ENCODE data around the gene IGIP.

Gene IGIP

DNA sequence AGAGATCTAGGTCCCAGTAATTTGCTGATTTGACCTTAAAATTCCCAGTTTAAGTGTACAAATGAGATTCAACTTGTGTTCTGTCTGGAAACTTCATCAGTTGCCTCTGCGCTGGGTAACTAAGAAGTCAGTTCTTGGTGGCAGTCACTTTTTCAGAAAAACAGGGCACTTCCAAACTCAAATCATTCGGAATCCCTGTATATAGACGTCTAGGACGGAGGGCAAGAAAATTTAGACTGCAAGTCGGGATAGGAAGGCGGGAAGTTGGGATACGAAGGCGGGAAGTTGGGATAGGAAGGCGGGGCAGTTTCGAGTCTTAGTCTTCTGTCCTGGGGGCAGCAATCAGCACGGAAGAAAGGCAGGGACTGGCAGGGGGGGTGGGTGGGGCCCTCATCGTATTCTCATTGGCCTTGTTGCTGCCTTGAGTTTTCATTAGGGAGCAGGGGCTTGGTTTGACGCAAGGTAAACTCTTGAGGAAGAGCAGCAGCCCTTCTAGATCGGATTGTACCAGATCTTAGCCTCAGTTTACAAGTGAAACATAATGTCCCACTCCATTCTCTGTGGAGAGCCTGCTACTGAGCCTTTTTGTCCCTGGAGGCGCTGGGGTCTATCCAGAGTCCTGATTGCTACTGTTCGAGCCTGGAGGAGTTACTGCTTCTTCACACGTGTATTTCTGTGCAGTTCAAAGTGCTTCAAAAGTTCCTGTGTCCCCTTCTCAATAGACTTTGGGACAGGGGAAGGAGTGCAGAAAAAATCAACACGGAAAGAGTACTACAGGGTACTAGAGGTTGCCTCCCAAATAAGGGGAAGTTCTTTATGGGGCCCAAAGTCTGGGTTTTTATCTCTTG, 14.5 kb upstream of the IGIP start:
- DNase-seq (ENCODE audit: low read depth), result no peak

DNA sequence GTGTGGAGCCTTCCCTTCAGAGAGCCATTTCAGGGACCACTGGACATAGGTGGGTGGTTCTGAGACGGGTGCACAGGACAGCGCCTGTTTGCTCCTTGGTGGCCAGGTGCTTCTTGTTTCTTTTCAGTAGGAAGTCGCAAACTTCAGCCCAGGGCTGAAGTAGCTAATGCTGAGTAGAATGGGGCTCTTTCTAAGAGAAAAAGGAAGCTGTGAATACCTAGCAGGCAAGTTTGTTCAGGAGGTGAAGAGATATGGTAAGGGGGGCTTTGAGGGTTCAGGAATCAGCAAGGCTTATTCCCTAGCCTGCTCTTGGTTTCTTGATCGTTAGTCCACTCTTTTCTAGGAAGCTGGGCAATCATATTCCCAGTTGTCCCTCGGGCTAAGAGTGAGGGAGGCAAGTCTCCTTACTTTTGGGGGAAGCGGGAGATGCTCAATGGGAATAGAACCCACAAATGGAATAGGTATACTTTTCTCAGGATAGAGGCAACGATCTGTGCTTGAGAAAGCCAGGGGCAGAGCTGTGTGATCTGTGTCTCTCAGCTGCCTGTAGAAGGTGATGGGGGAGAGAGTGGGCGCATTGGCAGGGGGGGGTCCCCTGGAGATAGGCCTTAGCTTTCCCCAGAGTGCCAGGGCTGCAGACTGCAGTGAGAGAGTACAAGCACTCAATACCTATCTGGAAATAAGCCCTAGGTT, 13.7 kb upstream of the IGIP start:
- no peak for DNase-seq (ENCODE audit: low read depth)

DNA sequence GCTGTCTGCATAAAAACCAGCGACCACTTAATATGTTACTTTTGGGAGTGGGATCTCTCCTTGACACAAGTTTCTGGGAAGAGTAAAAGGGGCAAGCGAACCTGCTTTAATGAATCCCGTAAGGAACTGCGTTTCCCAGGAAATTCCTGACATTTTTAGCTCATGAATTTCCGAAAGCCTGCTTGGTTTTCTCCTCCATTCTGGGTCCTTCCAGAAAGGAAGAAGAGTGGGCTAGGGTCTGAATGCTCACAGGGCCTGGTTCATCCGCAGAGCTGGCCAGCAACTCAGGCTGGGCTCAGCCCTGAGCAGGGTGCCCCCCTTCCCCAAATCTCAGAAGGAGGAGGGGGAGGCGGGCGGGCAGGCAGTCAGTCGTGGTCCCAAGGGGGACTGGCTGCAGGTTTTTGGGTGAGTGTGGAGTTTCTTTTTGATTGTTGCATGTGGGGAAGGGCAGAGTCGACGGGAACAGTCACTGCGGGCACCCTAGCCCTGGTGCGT, 13.0 kb upstream of the IGIP start:
- no peak for DNase-seq (ENCODE audit: low read depth)

DNA sequence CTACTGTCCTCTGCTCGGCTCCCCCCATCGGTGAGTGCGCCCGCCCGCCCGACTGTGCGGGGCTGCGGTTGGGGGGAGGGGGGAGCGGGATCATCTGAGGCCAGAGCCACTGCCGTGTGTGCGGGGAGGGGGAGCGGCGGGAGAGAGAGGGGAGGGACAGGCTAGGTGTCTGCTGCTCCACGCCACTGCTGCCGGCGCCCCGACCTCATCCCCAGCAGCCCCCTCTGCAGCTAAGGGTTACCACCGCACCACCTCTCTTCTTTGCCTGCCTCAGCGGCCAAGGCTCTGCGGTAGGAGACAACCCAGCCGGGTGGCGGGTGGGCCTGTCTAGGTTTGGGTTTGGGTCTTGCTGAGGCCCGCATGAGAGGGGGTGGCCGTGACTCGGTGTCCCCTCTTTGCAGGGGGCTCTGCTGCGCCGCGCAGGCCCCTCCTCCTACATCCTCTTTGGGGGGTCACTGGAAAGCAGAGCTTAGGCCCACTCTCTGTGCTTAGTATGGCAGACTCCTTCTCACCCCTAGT, 12.5 kb upstream of the IGIP start:
- peak; percentile 3 for DNase-seq (ENCODE audit: low read depth)

DNA sequence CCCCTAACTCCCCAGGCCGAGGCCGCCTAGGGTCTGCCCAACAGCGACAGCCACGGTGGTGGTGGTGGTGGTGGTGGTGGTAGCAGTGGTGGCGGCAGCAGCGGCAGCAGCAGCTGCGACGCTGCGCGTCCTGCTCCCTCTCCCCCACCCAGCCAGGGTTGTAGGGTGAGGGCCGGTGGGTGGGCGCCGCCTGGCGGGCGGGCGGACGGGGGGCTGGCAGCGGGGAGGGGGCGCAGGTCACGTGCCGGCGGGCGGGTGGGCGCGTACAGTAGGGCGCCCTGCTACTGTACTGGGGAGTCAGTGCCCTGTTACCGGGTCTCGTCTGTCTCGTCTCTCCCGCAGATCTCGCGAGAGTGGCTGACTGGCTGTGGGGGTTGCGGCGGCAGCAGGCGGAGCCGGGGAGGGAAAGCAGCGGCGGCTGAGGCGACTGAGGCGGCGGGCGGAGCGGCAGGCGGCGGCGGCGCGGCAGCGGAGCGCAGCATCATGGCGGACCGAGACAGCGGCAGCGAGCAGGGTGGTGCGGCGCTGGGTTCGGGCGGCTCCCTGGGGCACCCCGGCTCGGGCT, 12.0 kb upstream of the IGIP start, which contains the start of gene PURA:
PURA (plus strand) TSS at position 411 of the 565 bp plus-strand sequence; CDS start at position 484, 73 bp downstream.
- DNase-seq (ENCODE audit: low read depth), result peak; percentile 92

DNA sequence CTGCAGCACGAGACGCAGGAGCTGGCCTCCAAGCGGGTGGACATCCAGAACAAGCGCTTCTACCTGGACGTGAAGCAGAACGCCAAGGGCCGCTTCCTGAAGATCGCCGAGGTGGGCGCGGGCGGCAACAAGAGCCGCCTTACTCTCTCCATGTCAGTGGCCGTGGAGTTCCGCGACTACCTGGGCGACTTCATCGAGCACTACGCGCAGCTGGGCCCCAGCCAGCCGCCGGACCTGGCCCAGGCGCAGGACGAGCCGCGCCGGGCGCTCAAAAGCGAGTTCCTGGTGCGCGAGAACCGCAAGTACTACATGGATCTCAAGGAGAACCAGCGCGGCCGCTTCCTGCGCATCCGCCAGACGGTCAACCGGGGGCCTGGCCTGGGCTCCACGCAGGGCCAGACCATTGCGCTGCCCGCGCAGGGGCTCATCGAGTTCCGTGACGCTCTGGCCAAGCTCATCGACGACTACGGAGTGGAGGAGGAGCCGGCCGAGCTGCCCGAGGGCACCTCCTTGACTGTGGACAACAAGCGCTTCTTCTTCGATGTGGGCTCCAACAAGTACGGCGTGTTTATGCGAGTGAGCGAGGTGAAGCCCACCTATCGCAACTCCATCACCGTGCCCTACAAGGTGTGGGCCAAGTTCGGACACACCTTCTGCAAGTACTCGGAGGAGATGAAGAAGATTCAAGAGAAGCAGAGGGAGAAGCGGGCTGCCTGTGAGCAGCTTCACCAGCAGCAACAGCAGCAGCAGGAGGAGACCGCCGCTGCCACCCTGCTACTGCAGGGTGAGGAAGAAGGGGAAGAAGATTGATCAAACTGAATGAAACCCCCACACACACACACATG, 11.2 kb upstream of the IGIP start:
- peak; percentile 13 for DNase-seq (ENCODE audit: low read depth)

DNA sequence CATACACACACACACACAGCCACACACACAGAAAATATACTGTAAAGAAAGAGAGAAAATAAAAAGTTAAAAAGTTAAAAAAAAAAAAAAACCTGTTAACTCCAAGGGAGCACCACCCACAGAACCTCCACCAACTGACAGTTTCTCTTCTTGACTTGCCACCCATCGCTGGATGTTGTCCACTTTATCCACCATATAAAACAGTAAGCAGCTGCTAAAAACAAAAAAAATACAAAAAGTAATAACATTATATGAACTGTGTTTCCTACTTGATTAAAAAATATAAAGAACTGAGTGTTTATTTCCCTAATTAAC, 10.6 kb upstream of the IGIP start:
- DNase-seq (ENCODE audit: low read depth), result no peak

DNA sequence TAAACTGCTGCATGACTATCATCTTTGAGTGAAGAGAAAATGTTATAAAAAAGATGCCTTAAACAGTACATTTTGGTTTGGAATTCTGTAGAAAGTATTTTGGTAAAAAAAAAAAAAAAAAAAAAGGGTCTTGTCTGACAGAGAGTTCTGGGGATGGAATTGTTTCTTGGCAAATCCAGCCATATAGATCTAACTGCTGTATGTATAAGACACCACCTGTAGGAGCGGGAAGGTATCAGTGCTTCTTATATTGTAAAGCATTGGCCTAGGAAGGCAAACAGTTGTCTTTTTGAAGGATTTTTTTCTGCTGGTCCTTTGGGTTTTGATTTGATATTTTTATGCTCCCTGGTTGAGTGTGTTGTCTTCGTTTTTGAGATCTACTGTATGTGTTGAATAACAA, 9.0 kb upstream of the IGIP start:
- no peak for DNase-seq (ENCODE audit: low read depth)

DNA sequence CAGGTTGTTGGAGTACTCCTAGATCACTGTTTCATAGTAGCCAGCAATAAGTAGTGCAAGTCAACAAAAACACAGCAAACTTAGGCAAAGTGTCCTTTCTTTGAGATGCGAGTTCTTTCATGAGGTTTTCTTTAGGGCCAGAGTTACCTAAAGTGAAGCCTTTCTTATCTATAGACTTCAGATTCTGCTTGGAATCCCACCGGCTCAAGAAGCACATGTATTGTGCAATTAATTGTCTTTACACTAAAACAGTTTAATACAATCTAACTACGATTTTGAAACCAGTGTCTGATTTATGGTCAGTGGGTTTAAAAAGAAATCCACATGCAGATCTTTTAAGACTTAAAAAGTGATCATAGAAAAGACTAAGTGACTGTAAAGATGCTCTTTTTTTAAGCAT, 8.2 kb upstream of the IGIP start:
- no peak for DNase-seq (ENCODE audit: low read depth)

DNA sequence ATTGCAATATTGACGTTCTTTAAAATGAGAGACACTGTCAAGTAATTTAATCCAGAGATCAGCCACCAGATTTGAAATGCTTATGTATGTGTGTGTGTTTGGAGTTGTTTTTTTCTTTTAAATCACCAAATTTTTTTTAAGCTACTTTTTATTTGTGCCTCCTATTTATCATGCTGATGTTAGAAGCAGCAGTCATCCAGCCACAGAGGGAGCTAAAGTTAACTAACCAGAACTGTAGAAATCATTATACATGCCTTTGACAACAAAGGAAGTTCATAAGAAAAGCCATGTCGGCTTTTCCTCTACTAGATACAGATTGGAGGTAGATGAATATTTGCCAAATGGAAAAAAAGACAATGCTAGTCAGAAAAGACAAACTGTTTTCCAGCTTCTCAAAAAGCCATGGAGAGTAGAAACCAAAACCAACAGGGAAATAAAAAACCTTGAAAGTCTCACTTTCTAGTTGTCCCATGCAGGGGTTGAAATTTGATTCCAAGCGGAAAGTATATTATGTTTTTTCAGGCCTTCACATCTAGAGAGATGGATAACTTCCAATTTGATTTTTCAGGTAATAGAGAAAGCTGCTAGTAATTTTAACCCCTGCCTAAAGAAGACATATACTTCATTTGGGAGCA, 7.3 kb upstream of the IGIP start:
- DNase-seq (ENCODE audit: low read depth), result no peak

DNA sequence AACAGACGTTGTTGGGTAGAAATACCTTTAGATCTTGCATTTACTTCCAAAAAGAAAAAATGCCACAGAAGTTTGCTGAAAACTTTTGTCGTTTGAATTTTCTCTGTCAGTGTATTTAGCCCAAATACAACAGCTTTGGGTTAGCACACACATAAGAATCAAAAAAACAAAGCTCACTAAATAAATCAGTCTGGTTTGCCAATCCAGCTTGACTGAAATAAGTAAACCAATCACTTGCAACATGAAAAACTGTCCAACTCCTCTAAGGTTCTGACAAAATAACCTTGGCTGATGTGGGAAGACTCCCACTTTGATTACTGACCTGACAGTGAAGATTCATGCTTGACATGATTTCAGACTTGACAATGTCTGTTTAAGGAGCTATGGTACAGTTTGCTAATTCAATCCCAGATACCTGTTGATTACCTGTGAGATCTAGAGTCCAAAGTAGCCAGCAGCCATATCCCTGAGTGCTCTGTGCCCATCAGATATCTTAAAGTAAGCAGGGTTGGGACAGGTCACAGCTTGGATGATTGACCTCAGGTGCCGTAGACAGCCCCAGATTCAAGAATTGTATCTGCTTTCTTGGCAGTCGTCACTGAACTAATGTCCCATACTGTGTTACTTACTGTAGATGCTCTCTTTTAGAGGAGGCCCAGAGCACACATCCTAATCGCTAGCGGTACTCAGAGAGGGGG, 727 bp downstream of the IGIP start:
- DNase-seq (ENCODE audit: low read depth), result no peak

DNA sequence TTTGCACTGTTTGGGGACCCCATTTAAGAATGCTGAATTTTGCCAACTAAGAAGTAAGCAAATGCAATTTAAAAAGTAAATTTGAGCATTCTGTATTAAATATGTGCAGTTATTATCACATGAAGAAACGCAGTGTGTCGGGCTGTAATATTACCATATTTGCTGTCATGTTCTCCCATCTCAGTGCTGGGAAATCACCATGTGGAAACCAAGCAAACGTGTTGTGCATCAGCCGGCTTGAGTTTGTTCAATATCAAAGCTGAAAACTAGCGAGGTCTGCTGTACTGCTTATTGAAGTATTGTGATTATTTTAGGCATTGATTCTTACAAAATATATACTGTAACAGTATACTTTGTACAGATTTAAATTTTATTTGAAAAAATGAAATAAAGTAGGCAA, 2.6 kb downstream of the IGIP start:
- DNase-seq (ENCODE audit: low read depth), result no peak

DNA sequence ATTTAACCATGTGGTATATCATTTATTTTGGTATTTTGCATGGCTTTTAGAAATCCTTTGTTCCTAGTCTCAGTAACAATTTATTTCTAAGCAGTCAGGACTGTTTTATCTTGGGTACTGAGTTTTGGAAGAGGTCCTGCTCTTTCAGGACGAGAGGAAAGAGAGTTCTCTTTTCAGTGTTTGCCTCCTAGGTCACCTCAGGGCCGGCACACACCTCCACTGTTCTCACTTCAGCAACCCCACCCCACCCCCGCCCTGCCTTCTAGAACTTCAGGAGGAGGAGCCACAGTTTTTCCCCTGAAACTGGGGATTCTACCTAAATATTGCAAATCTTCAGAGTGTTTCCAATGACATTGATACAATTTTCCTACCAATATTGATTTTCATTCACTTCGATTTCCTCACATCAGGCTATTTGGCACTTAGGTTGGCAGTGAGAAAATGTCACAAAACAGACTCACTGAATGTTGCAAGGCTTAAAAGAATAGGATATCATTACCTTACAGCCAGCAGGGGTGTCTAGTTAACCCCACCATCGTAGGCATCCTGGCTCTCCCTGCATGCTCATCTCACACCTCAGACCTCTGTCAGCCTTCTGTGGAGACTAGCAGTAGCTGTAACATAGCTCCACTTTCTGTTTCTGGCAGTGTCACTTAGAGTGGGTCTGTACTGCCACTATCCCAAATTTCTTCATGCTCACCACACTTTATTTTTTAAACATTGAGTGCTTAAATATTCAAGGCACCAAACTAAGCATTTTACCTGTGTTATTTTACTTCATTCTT, 5.4 kb downstream of the IGIP start:
- no peak for DNase-seq (ENCODE audit: low read depth)

DNA sequence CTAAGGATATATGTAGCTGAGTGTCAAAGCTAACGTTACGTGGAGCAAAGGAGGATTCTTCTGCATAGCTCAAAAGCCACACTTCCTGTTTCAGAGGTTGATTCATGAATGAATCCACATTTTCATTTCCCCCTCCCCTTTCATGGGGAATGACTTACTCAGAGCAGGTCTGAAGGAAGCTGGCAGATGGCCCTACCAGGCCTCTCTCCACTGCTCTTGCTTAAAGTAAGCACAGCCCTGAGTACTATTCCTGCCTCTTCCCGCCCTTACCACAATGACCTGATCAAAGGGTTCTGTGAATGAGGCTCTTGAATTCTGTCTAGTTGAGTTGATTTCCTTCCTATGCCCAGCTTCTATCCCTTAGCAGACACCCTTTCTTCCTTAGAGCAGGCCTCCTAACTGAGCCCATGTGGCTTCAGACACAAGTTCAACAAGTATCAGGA, 6.3 kb downstream of the IGIP start:
- DNase-seq (ENCODE audit: low read depth), result no peak

DNA sequence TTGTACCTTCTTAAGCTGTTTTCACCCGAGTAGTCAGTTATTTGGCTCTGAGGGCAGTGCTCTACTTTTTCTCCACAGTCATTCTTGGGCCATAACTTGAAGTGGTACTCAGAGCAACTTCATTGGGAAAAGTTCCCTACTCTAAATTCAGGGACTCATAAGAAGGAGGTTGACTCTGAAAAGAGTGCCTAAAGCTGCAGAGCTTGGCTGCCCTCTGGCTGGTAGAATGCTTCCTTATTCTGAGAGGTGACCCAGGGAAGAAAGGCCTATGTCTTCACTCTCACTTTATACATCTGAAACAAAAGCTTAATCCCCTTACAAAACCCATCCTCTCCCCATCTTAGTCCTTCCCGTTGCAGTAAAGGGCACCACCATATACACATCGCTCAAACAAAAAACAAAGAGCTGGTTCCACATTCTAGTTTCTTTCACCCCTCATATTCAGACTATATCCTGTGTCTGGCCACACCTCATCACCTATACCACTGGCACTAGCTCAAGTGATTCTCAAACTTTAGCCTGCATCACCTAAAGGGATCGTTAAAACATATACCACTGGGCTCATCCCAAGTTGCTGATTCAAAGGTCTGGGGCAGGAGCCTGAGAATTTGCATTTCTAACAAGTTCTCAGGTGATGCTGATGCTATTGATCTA, 7.9 kb downstream of the IGIP start:
- DNase-seq (ENCODE audit: low read depth), result no peak

DNA sequence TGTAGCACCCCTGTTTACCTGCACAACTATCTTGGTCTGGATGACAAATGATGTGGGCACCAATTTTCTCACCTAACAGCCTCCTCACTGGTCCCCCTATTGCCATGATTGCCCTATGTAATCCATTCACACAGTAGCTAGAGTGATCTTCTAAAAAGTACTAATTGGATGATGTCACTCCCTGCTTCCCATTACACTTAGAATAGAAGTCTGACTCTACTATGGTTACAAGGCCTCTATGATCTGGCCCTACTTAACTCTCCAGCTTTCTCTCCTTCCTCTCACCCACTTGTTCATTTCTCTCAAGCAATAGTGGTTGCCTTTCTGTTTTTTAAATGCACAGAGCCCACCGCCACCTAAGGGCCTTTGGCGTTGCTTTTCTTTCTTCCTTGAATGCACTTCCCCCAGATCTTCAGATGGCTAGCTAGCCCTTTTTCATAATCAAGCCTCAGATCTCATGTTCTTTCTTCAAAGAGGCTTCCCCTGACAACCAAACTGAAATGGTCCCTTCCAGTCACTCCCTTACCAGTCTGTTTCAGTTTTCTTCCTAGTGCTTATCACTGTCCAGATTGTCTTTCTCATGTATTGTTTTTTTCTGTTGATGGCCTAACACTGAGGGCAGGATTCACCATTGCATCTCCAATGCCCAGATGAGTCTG, 8.7 kb downstream of the IGIP start:
- DNase-seq (ENCODE audit: low read depth), result no peak

DNA sequence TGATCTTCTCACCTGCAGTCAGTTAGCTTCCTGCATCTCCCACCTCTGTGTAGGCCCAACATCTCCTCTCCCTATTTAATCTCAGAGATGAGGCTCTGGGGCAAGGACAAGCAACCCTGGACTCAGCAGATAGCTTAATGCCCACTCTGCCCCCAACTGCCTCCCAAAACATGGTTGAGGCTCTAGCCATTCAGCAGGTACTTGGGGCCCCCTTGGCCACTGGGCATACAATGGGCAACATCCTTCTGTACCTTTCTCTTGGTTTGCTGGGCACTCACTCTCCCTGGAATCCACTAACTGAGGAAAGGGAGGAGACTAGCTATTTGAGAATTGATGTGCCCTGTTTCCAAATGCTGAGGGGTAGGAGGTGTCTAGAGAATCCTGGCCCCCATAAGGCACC, 9.4 kb downstream of the IGIP start:
- no peak for DNase-seq (ENCODE audit: low read depth)

DNA sequence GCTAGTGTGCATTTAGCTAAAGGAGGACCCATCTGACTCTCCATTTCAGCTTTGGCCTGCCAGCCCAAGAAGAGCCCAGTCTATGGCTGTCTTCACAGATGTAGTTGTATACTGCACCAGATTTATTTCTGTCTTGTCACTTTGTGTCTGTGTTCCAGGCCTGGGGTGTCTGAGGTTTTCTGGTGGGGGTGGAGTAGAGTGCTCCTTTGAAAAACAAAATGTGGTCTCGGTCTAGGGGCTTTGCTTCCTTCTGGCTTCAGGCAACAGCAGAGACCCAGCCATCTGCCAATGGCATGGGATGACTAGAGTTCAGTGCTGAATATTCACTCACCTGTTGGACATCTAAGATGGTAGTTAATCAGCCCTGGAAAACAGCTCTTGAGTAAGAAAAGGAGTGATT, 10.9 kb downstream of the IGIP start:
- no peak for DNase-seq (ENCODE audit: low read depth)

DNA sequence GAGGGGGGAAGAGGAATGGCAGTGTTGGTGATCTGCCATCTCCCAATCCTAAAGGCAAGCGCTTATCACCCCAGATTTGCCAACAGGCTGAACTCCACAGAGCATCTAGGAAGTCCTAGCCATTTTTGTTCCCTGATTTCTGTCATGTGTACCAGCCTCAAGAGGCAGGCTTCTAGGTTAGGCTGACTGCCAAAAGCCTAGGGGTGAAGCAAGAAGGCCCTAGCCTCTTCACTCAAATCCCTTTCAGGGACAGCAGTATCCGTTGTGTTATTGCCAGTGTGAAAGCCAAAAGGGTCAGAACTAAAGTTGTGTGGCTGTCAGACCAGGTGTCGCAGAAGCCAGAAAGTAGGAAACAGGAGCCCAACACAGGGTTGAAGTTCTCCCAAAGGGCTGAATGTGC, 14.7 kb downstream of the IGIP start:
- DNase-seq (ENCODE audit: low read depth), result no peak

All from activated T-helper 9 cell treated with anti-CD3 and anti-CD28 coated beads, Interleukin-2, amount 50 U/mL, for 16 hours (primary cell).